Astrocyte (in vitro differentiated cells and primary cell): Measurements from ENCODE around the gene ZNF775.

Experiments used
- CTCF ChIP-seq: IDR thresholded peaks from 2 replicates; pipeline ENCODE4 v1.5.1; 2011; ENCODE audit warnings: low read depth, mild to moderate bottlenecking, inconsistent platforms, low read length, moderate library complexity; ENCODE audit not compliant: insufficient read depth
- EZH2 ChIP-seq: IDR thresholded peaks from 2 replicates; pipeline ENCODE4 v1.6.1; 2012; ENCODE audit warnings: mild to moderate bottlenecking, low read length, inconsistent platforms; ENCODE audit not compliant: insufficient read depth

GRCh38 chr7:150355666-150356059, 23.5 kb upstream of the ZNF775 start:
- TF ChIP-seq EZH2 (no peak), CTCF (no peak)
